Effector memory CD8-positive, alpha-beta T cell (primary cell): ENCODE measurements around the gene SCYGR4.

Experiments used
- ATAC-seq: fragments of 150-1000 bp; cut with Tn5 transposase; replicated peaks from 2 replicates; pipeline ENCODE4 v1.10.0; 2021; ENCODE audit warnings: mild to moderate bottlenecking, moderate library complexity
- DNase-seq, 3 experiments: peaks; one replicate each; pipeline ENCODE4 v3.0.0; 2021
- H3K27ac Mint-ChIP-seq, 2 donors: one replicate each; pipeline ENCODE4 v1.8.0; 2022; ENCODE audit warnings: mild to moderate bottlenecking in 2 of 2, mixed read lengths in 2 of 2, moderate library complexity in 2 of 2
- H3K27me3 Mint-ChIP-seq, 2 donors: one replicate each; pipeline ENCODE4 v1.8.0; 2022; ENCODE audit warnings: mixed read lengths in 2 of 2
- H3K36me3 Mint-ChIP-seq: one replicate; pipeline ENCODE4 v1.8.0; 2022; ENCODE audit warnings: mild to moderate bottlenecking, moderate library complexity, mixed read lengths; ENCODE audit not compliant: insufficient read depth
- H3K4me1 Mint-ChIP-seq, 2 donors: one replicate each; pipeline ENCODE4 v1.8.0; 2022; ENCODE audit warnings: low read depth in 2 of 2, mixed read lengths in 2 of 2
- H3K4me3 Mint-ChIP-seq, 2 donors: one replicate each; pipeline ENCODE4 v1.8.0; 2022; ENCODE audit warnings: mild to moderate bottlenecking in 2 of 2, mixed read lengths in 2 of 2, moderate library complexity in 2 of 2
- H3K9me3 Mint-ChIP-seq, 2 donors: one replicate each; pipeline ENCODE4 v1.8.0; 2022; ENCODE audit warnings: mixed read lengths in 2 of 2
- total RNA-seq, 9 experiments: gene quantifications; one replicate each; lab custom pipeline; 2026; lab: John Stamatoyannopoulos, UW

SCYGR4 gene, protein sequence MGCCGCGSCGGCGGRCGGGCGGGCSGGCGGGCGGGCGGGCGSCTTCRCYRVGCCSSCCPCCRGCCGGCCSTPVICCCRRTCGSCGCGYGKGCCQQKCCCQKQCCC
- total RNA-seq = 0 to 0.11 (median 0) reads per million in 9 experiments

DNA sequence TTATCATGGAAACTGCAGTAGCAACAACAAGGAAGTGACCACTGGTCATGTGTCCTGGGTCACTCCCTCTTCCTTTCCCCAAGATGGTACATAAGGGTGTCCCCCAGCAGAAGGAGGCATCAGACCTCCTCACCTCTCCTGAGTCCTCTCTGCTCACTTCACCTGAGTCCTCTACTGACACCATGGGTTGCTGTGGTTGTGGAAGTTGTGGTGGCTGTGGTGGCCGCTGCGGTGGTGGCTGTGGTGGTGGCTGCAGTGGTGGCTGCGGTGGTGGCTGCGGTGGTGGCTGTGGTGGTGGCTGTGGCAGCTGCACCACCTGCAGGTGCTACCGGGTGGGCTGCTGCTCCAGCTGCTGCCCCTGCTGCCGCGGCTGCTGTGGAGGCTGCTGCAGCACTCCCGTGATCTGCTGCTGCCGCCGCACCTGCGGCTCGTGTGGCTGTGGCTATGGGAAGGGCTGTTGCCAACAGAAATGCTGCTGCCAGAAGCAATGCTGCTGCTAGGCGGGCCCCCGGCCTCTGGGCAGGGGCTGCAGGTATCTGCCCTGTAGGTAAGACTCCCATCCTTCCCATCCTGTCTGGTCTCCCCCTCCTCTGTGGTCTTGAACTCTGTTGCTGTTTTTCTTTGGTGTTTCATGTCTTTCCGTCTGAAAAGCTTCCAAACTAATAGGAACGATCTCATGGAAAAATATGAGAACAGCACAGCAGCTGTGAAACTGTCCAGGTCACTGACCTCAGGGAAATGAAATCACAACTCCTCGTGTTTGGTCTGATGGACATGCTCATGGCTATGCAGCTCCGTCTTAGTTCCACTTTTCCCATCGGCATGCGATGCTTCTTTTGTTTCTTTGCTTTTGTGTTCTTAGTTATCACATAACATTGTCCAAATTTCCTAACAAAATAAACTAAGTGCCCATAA lies at the start of gene SCYGR4:
Gene SCYGR4 (plus strand): TSS at position 183 of the 915 bp plus-strand sequence. CDS start 0 bp downstream, at position 183.
- ATAC-seq = no peak
- no peak within 1 kb of the TSS for H3K27ac Mint-ChIP-seq
- H3K36me3 Mint-ChIP-seq = no peaks in the 10 kb centered on the region
- no peaks in the 10 kb centered on the region for H3K4me1 Mint-ChIP-seq
- H3K9me3 Mint-ChIP-seq = no peaks in the 10 kb centered on the region
- DNase-seq = no peak
- no peak within 1 kb of the TSS for H3K4me3 Mint-ChIP-seq
- H3K27me3 Mint-ChIP-seq = peaks cover 43 to 50% of the 10 kb centered on the region in 2 donors

DNA sequence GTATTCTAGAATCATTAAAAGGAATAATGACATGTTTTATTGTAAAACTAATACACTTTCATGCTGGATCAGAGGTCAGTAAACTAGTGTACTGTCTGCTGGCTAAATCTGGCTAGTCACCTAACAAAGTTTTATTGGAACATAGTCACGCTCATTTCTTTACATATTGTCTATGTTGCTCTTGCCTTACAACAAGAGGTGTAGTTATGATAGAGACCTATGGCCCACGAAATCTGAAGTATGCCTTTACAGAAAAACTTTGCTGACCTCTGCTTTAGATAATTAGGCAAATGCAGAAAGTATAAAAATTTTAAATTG lies 48.5 kb upstream of the SCYGR4 start:
- no peak for ATAC-seq
- no peaks in the 10 kb centered on the region for H3K9me3 Mint-ChIP-seq
- no peak overlapping the region for H3K4me3 Mint-ChIP-seq
- no peak for DNase-seq
- H3K27me3 Mint-ChIP-seq = no peaks in the 10 kb centered on the region
- no peak overlapping the region for H3K27ac Mint-ChIP-seq
- H3K36me3 Mint-ChIP-seq = peaks cover 5% of the 10 kb centered on the region
- no peaks in the 10 kb centered on the region for H3K4me1 Mint-ChIP-seq

DNA sequence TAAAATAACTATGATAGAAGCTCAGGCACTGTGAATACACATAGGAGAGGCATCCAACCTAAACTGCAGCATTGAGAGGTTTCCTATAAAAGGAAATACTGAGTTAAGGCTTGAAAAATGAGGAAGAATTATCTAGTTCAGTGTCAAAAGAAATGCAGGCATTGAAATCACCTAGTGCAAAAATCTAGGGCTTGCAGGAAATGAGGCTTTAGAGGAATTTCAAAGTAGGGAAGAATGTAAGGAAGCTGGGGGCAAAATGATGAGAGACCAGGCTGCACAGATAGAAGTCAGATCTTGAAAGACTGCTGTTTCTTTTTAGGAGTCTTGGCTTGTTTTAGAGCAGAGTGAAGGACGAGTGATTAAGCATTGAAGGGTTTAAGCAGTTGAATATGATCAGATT lies 46.7 kb upstream of the SCYGR4 start:
- Mint-ChIP-seq H3K9me3 (no peaks in the 10 kb centered on the region), H3K4me3 (no peak overlapping the region), H3K27ac (peak overlapping the region in 1 of 2 donors; percentile 2), H3K27me3 (no peaks in the 10 kb centered on the region), H3K4me1 (no peaks in the 10 kb centered on the region), H3K36me3 (peaks cover 3% of the 10 kb centered on the region)
- no peak for ATAC-seq
- no peak for DNase-seq

DNA sequence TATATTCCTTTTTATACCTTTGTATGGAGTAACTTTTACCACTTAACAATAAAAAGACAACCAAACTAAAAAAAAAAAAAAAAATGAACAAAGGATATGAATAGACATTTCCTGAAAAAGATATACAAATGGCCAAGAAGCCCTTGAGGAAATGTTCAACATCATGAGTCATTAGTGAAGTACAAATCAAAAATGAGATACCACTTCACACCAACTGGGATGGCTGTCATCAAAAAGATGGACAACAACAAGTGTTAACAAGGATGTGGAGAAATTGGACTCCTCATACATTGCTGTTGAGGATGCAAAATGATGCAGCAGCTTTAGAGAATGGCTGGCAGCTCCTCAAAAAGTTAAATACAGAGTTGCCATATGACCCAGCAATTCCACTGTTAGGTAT lies 41.2 kb upstream of the SCYGR4 start:
- peaks cover 40 to 44% of the 10 kb centered on the region in 2 donors for H3K27me3 Mint-ChIP-seq
- DNase-seq (no peak), ATAC-seq (no peak)
- no peak overlapping the region for H3K27ac Mint-ChIP-seq
- peaks cover 0 to 2% of the 10 kb centered on the region in 2 donors for H3K9me3 Mint-ChIP-seq
- no peaks in the 10 kb centered on the region for H3K4me1 Mint-ChIP-seq
- no peak overlapping the region for H3K4me3 Mint-ChIP-seq
- no peaks in the 10 kb centered on the region for H3K36me3 Mint-ChIP-seq

DNA sequence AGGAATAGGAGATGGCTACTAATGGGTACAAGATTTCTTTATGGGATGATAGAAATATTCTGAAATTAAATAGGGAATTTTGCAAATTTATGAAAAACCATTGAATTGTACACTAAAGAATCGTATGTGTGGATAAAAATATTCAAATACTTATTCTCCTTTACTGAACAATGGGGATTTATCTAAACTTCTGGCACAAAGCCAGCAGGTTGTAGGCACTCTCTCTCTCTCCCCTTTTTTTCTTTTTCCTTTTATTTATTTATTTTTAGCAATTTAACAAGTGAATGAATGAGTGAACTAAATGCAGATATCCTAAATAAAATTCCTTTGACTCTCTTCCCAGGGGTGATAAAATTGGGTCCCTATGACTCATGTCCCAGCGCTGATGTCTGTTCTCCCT lies 40.5 kb upstream of the SCYGR4 start:
- peaks cover 47 to 51% of the 10 kb centered on the region in 2 donors for H3K27me3 Mint-ChIP-seq
- no peaks in the 10 kb centered on the region for H3K4me1 Mint-ChIP-seq
- no peaks in the 10 kb centered on the region for H3K36me3 Mint-ChIP-seq
- H3K9me3 Mint-ChIP-seq = peaks cover 0 to 8% of the 10 kb centered on the region in 2 donors
- ATAC-seq (no peak), DNase-seq (no peak)
- no peak overlapping the region for H3K4me3 Mint-ChIP-seq
- no peak overlapping the region for H3K27ac Mint-ChIP-seq

DNA sequence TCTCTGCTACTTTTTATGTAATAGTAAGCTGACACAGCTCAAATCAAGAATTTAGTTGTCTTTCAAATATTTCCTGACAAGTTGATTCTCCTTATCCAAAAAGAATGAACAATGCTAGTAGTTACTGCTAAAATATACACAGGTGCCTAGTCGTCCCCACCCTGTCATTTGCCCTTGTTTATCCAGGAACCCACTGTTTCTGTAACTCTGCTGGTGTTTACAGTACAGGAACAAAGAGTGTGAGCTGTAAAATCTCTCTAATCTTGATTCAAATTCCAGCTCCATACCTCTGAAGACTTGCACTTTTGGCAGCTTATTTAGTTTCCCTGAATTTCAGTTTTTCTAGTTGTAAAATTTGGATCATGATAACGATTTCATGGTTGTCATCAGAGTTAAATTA lies 39.7 kb upstream of the SCYGR4 start:
- DNase-seq (no peak), ATAC-seq (no peak)
- Mint-ChIP-seq H3K27ac (no peak overlapping the region), H3K4me3 (no peak overlapping the region), H3K36me3 (no peaks in the 10 kb centered on the region), H3K4me1 (no peaks in the 10 kb centered on the region), H3K27me3 (peaks cover 54 to 58% of the 10 kb centered on the region in 2 donors), H3K9me3 (peaks cover 1 to 15% of the 10 kb centered on the region in 2 donors)

DNA sequence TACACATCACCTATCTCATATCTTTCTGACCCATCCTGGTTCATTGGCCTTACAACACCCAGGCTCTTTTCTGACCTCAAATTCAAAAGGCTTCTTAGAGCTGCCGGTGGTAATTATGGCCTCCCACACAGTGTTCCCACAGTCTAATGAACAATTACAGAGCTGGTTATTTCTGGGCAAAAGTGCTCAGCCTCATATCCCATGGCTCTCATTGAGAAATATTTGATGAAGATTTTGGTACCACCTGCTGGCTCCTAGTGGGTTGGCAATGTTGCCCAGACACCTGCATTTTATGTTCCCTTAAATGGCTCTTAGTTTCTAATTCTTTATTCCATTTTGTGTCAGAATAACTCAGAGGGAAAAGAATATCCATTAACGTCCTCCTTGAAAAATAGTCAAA lies 38.7 kb upstream of the SCYGR4 start:
- peaks cover 5 to 22% of the 10 kb centered on the region in 2 donors for H3K9me3 Mint-ChIP-seq
- peaks cover 61 to 69% of the 10 kb centered on the region in 2 donors for H3K27me3 Mint-ChIP-seq
- H3K4me1 Mint-ChIP-seq = no peaks in the 10 kb centered on the region
- ATAC-seq = no peak
- H3K36me3 Mint-ChIP-seq = no peaks in the 10 kb centered on the region
- H3K4me3 Mint-ChIP-seq = no peak overlapping the region
- no peak overlapping the region for H3K27ac Mint-ChIP-seq
- no peak for DNase-seq

DNA sequence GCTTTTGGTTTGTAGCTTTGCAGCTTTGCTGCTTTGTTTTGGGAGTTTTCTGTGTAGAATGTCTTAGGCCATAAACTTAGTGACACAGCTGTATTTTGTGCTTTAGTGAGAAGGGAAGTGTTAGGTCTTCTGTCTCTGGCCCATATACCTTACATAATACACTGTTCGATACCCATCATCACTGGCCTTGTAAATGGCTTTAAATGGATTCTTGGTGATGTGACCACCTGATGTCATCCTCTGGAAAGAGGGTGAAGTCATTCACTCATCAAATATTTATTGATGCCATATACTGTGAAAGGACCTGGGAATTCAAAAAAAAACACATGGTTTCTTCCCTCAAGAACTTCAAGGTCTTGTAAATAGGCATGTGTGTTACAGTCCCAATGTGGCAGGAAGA lies 37.5 kb upstream of the SCYGR4 start:
- Mint-ChIP-seq H3K27ac (no peak overlapping the region), H3K9me3 (peaks cover 5 to 22% of the 10 kb centered on the region in 2 donors), H3K4me3 (no peak overlapping the region), H3K4me1 (no peaks in the 10 kb centered on the region), H3K27me3 (peaks cover 71 to 80% of the 10 kb centered on the region in 2 donors), H3K36me3 (no peaks in the 10 kb centered on the region)
- DNase-seq (no peak), ATAC-seq (no peak)

DNA sequence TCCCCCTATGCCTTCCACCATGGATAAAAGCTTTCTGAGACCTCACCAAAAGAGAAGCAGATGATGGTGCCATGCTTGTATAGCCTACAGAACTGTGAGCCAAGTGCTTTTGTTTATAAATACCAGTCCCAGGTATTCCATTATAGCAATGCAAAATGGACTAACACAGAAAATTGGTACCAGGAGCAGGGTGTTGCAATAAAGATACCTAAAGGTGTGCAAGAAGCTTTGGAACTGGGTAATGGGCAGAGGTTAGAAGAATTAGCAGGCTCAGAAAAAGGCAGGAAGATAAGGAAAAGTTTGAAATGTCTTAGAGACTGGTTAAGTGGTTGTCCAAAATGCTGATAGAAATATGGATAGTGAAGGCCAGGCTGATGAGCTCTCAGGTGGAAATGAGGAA lies 34.9 kb upstream of the SCYGR4 start:
- no peaks in the 10 kb centered on the region for H3K4me1 Mint-ChIP-seq
- H3K27me3 Mint-ChIP-seq = peaks cover 62 to 73% of the 10 kb centered on the region in 2 donors

DNA sequence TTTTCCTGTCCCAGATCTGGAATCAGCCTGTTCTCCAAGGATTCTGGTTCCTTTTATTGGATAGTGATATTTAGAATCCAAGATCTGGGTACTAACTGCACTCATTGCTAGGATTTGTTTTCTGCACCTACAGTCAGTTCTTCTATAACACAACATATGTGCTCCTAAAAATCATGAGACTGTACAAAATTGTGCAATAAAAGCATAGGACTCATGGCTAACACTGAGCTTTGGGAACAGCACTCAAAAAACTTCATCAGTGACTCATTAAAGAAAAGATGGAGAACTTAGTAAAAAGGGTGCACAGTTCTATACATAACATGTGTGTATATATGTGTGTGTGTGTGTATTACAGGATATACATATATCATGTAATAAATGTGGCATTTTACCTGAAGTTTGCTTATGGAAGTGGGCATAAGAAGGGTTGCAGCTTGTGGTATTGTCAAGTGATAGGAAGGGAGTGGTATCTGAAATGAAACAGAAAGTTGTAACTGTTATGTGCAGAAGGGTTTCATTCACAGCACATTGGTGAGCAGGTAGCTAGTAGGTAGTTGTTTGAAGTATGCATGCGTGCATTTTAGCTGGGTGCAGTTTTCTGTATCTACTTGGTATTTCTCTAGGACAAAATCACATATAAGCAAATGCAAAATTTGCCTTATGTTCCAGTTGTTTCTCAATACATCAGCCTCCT lies 24.5 kb upstream of the SCYGR4 start:
- Mint-ChIP-seq H3K27ac (no peak overlapping the region), H3K4me1 (no peaks in the 10 kb centered on the region), H3K9me3 (no peaks in the 10 kb centered on the region), H3K4me3 (no peak overlapping the region), H3K27me3 (peaks cover 53% of the 10 kb centered on the region in 2 donors), H3K36me3 (no peaks in the 10 kb centered on the region)
- DNase-seq = no peak
- no peak for ATAC-seq

More for the DNA sequence above, 34.9 kb upstream of the SCYGR4 start:
- Mint-ChIP-seq H3K9me3 (peaks cover 5 to 22% of the 10 kb centered on the region in 2 donors), H3K27ac (no peak overlapping the region), H3K4me3 (no peak overlapping the region), H3K36me3 (no peaks in the 10 kb centered on the region)
- ATAC-seq (no peak), DNase-seq (no peak)

DNA sequence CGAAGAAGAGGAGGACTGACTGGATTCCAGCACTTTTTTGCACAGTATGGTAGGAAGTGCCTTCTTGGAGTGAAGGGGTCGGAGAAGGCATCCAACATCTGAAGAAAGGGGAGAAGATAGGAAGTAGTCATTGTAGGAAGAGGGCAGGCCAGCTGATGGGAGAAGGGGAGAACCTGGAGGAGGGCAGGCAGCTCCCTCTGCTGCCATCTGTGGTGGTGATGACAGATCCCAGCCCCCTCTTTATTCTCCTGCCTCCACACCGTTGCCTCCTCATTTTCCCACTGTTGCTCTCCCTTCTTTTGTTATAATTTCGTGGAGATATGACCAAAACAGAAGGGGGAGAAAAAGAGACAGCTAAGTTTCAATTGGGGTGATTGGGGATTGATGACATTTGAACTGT lies 21.5 kb upstream of the SCYGR4 start:
- H3K4me1 Mint-ChIP-seq = no peaks in the 10 kb centered on the region
- DNase-seq (no peak), ATAC-seq (no peak)
- peaks cover 53 to 62% of the 10 kb centered on the region in 2 donors for H3K27me3 Mint-ChIP-seq
- H3K27ac Mint-ChIP-seq = no peak overlapping the region
- H3K4me3 Mint-ChIP-seq = no peak overlapping the region
- no peaks in the 10 kb centered on the region for H3K9me3 Mint-ChIP-seq
- H3K36me3 Mint-ChIP-seq = no peaks in the 10 kb centered on the region

DNA sequence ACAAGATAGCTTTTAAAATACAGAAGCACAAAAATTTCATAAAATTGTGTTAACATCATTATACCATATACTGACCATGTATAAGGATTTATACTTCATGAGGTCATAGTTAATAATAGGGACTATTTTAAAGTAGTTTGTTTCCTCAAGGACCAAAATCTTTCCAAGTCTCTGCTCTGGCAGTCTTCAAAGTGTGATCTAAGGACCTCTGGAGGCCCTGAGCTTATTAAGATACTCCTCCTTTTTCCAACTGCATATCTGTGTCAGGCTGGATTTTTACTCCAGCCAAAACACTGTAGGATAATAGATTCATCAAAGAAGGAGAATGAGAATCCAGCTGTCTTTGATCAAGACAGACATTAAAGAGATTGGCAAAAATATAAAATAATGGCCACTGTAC lies 20.3 kb upstream of the SCYGR4 start:
- Mint-ChIP-seq H3K27ac (no peak overlapping the region), H3K4me3 (no peak overlapping the region), H3K9me3 (no peaks in the 10 kb centered on the region), H3K4me1 (no peaks in the 10 kb centered on the region), H3K27me3 (peaks cover 49 to 67% of the 10 kb centered on the region in 2 donors), H3K36me3 (no peaks in the 10 kb centered on the region)
- no peak for ATAC-seq
- DNase-seq = no peak

DNA sequence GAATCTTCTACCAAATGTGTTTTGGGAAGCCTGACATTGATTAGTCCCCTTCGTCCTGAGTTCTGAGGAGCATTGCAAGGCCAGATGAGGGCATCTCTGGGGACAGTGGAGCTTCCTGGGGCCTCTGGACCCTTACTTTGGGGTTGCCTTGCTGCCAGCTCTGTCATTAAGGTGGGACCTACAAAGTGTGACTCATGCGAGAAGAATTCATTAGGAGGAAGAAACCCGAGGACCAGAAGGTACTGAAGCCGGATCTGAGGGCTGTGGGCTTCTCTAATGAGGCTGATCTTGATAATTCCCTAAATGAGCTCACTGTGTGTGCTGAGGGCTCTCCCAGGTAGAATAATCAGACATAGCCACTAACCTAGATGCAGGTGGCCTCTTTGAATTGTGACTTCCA lies 19.3 kb upstream of the SCYGR4 start:
- H3K4me3 Mint-ChIP-seq = no peak overlapping the region
- no peaks in the 10 kb centered on the region for H3K4me1 Mint-ChIP-seq
- no peak for DNase-seq
- H3K36me3 Mint-ChIP-seq = no peaks in the 10 kb centered on the region
- H3K9me3 Mint-ChIP-seq = no peaks in the 10 kb centered on the region
- H3K27me3 Mint-ChIP-seq = peaks cover 45 to 70% of the 10 kb centered on the region in 2 donors
- H3K27ac Mint-ChIP-seq = no peak overlapping the region
- ATAC-seq = no peak
